ENCODE results near the gene MAP6D1.

DNA sequence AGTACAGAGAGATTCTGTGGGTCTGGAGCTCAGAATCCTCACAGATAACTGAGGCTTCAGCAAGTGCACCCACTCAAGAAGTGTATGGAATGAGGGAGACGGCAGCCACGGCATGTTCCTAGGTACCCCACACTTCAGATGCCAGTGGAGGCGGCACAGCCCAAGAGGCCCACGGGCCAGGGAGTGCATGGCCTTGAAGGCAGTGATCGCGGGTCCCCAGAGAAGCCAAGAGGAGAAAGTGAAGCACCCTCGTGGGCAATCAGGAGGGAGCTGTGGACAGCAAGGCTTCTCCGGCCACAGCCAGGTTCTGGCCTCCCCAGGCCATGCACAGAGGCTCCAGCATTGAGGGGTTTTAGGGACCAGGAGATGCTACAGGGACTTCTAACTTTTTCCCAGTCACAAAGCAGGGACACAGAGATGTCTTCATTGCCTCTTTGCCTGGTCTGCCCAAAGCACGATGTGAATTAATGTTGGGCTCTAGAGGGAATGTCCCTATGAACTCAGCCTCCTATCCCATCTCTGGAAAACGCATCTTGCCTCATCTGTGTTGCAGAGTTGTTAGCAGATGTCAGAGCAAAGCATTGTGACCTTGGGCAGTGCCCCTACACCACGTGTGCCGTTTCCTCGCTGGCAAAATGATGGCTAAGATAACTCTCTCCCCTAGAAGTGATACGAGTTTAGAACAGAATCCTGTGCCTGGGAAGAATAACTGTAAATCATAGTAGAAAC lies 2.6 kb upstream of the MAP6D1 start:
- TF ChIP-seq, protein P1, sequence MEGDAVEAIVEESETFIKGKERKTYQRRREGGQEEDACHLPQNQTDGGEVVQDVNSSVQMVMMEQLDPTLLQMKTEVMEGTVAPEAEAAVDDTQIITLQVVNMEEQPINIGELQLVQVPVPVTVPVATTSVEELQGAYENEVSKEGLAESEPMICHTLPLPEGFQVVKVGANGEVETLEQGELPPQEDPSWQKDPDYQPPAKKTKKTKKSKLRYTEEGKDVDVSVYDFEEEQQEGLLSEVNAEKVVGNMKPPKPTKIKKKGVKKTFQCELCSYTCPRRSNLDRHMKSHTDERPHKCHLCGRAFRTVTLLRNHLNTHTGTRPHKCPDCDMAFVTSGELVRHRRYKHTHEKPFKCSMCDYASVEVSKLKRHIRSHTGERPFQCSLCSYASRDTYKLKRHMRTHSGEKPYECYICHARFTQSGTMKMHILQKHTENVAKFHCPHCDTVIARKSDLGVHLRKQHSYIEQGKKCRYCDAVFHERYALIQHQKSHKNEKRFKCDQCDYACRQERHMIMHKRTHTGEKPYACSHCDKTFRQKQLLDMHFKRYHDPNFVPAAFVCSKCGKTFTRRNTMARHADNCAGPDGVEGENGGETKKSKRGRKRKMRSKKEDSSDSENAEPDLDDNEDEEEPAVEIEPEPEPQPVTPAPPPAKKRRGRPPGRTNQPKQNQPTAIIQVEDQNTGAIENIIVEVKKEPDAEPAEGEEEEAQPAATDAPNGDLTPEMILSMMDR (IDR thresholded peaks at IDR 0.05), result no peak
- TF ChIP-seq POLR2A (IDR thresholded peaks at IDR 0.05) (no peak), POLR2AphosphoS5 (IDR thresholded peaks at IDR 0.05) (no peak), EP300 (IDR thresholded peaks at IDR 0.05) (no peak)
